GM12873 (cell line): Measurements from ENCODE around the gene RSRC2.

Source experiments
- TF ChIP-seq, protein P1 (sequence below): IDR thresholded peaks from 2 replicates; pipeline ENCODE4 v1.5.1; 2012; ENCODE audit warnings: low read depth, mild to moderate bottlenecking, moderate library complexity, low read length, control low read depth; ENCODE audit not compliant: insufficient read depth; ENCODE audit errors: missing control alignments

Gene RSRC2

DNA sequence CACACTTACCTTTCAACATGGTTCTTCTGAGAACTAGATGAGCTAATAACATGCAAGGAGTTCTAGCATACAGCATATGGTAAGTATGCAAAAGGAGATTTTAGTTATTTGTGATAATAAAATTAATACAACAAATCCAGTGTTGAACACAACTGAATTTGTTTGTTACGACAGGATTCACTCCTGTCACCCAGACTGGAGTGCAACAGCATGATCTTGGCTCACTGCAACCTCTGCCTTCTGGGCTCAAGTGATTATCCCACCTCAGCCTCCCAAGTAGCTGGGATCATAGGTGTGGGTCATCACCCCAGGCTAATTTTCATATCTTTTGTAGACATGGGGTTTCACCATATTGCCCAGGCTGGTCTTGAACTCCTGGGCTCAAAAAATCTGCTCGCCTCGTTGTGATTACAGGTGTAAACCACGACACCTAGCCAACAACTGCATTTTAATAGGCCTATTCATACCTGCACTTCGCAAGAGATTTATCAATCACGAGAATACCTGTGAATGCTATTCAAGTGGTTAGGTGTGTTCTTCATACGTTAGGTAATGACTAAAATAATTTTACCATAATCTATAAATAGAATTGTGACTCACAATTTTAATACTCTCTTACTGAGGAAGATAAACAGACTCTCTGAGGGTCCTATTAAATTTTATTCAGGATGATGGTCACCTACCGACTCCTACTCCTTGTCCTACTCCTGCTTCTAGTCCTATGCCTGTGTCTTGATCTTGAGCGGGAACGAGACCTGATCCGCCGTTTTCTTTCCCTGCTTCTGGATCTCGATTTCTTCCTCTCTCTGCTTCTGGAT is 10.0 kb downstream of the RSRC2 start:
- TF ChIP-seq, protein P1, sequence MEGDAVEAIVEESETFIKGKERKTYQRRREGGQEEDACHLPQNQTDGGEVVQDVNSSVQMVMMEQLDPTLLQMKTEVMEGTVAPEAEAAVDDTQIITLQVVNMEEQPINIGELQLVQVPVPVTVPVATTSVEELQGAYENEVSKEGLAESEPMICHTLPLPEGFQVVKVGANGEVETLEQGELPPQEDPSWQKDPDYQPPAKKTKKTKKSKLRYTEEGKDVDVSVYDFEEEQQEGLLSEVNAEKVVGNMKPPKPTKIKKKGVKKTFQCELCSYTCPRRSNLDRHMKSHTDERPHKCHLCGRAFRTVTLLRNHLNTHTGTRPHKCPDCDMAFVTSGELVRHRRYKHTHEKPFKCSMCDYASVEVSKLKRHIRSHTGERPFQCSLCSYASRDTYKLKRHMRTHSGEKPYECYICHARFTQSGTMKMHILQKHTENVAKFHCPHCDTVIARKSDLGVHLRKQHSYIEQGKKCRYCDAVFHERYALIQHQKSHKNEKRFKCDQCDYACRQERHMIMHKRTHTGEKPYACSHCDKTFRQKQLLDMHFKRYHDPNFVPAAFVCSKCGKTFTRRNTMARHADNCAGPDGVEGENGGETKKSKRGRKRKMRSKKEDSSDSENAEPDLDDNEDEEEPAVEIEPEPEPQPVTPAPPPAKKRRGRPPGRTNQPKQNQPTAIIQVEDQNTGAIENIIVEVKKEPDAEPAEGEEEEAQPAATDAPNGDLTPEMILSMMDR = no peak

DNA sequence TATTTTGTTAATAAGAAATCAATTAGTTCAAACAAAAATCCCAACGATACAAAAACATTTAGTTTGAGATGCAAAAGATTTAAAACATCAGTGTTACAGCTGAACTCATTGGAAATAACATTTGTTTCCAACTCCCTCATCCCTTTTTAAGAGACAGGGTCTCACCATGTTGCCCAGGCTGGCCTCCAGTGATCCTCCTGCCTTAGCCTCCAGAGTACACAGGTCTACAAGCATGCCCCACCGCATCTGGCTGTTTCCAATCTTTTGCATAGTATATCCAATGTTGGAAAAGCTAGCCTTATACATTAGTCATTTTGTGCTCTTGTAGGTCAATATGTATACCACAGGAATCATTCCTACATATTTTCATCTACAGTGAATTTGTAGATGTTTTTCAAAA is 11.5 kb downstream of the RSRC2 start:
- TF ChIP-seq, protein P1 = no peak

DNA sequence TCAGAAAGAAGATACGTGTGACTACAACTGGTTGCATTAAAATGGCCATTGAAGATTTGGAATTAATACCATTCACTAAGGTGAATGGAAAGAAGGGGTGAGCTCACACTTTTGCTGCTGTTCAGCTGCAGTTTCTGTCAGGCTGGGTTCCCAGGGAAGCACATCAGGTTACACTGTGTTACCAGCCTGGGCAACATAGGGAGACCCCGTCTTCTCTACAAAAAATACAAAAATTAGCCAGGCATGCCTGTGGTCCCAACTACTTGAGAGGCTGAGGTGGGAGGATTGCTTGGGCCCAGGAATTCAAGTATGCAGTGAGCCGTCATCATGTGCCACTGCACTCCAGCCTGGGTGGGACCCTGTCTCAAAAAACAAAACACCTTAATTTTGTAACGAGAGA is 13.1 kb downstream of the RSRC2 start:
- TF ChIP-seq, protein P1 = no peak

DNA sequence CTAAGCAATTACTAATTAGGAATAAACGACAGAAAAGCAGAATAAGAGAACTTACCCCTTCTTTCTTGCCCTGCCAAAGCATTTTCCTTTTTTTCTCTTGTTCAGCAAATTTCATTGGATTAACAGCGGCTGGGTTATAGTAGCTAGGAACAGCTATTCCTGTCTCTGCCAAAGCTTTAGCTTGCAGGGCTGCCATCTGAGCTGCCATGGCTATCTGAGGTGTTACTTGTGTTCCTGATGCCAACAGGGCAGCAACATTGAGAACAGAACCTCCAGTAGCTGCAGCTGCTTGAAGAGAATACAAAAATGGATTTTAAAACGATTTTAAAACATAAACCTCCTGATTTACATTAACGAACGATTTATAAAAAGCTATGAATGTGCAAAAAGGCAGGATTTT is 18.6 kb downstream of the RSRC2 start:
- TF ChIP-seq, protein P1 = no peak

DNA sequence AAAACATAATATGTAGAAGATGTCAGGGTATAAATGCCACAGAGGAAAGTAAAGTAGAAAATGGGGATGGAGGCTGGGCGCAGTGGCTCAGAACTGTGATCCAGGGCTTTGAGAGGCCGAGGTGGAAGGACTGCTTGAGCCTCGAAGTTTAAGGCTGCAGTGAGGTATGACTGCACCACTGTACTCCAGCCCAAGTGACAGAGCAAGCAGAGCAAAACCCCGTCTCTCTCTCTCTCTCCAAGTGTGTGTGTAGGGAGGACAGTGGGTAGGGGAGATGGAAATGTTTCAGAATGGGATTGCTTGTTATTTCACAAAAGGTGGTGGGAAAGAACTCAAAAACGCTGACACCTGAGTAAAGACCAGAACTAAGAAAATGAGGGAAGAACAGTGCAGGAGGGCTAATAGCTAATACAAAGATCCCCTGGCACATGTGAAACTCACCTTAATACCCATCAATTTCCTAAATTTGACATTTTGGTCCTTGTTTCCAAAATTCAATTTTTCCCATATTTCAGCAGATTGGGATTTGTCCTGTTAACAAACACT is 20.3 kb downstream of the RSRC2 start:
- TF ChIP-seq, protein P1 = no peak

DNA sequence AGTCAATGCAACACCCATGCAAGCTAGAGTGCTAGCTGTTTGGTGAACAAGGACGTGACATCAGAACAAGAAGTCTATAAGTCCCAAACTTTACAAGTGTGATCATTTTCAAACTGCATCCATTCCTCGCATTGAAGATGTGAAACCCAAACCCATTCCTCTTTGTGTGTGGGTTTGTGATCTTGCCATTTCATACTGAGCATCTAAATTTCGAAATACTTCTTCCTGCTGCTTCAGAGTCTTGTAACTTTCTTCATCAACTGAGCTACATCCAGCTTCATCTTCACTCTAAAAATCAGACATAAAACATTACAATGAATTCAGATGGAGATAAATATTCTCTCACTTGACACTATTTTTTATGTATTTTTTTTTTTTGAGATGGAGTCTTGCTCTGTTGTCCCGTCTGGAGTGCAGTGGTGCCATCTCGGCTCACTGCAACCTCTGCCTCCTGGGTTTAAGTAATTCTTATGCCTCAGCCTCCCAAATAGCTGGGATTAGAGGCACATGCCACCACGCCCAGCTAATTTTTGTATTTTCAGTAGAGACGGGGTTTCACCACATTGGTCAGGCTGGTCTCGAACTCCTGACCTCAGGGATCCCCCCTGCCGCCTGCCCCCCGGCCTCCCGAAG is 21.2 kb downstream of the RSRC2 start:
- TF ChIP-seq, protein P1 = no peak
